Gastrocnemius medialis (tissue), 4 donors: ENCODE results near the gene DNAL1.

ENCODE experiments used
- CTCF ChIP-seq, 5 experiments: fragments of 450-650 bp in 3 of 5; fragments of 200-600 bp in 2 of 5; sonication (generic) in 2 of 5; IDR thresholded peaks in 4 of 5; conservative IDR thresholded peaks in 1 of 5; 1 replicate in 4 of 5; 2 replicates in 1 of 5; pipeline ENCODE4 v1.5.1; 2016 to 2019; ENCODE audit warnings: antibody characterized with exemption in 5 of 5, mild to moderate bottlenecking in 3 of 5, moderate library complexity in 3 of 5
- POLR2A ChIP-seq, 2 donors: fragments of 450-650 bp; IDR thresholded peaks; one replicate each; pipeline ENCODE4 v1.6.1; 2017; ENCODE audit warnings: antibody characterized with exemption in 2 of 2, mild to moderate bottlenecking in 2 of 2, moderate library complexity in 2 of 2

GRCh38 chr14:73739899-73740617, 95.3 kb downstream of the DNAL1 start:
- no peak for TF ChIP-seq POLR2A (IDR thresholded peaks at IDR 0.05)
- TF ChIP-seq CTCF (IDR thresholded peaks at IDR 0.05 in 4 of 5, conservative IDR thresholded peaks at IDR 0.05 in 1 of 5): no peak
